ENCODE results near the gene APH1B. TPM values are rescaled to one million over a fixed set of nuclear protein-coding genes. Genes with fewer than 3 reads are reported as not detected.
A peak's percentile ranks its signal among the peaks of the same experiment; 100 is the strongest.

APH1B gene
- total RNA-seq, 1 donor from 2014 or later = 6.2 TPM

DNA sequence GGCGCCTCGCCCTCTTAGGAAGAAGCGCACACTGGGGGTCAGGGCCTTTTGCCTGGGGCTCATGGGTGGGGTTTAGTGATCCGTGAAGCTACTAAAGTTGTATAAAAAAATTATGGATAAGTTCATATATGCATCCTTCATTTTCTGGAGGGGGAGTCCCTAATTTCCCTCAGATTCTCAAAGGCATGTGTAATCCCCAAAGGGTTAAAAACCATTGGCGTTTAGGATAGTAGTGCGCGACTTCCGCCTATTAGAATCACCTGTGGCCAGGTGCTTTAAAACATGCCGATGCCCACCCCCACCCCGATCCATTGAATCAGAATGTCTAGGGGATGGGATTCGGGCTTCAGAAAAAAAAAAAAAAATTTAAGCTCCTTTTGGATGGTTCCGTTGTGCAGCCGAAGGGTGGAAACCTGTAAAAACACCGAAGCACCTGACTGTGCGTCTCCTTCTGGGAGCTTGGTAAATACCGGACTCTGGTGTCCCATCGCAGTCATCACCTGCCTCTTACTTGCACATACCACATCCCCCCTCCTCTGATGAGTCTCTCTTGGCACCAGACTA, 570 bp downstream of the APH1B start:
- peaks cover 20% of the 10 kb centered on the region for H3K4me1 ChIP-seq
- intact Hi-C loops (cut with micrococcal nuclease) = loop anchor here (10.0 kb wide), 1 partner anchor 123 kb away; the partner anchor contains the start of gene RPS27L
- H3K27ac ChIP-seq (replicated peaks) = peak overlapping the region; percentile 90
- no peaks in the 10 kb centered on the region for H3K27me3 ChIP-seq (ENCODE audit: low read depth)
- H3K4me3 ChIP-seq = peak overlapping the region; percentile 91
- H3K36me3 ChIP-seq = no peaks in the 10 kb centered on the region
- H3K9me3 ChIP-seq (replicated peaks) = no peaks in the 10 kb centered on the region
- no peak for DNase-seq
- TF ChIP-seq, protein P1, sequence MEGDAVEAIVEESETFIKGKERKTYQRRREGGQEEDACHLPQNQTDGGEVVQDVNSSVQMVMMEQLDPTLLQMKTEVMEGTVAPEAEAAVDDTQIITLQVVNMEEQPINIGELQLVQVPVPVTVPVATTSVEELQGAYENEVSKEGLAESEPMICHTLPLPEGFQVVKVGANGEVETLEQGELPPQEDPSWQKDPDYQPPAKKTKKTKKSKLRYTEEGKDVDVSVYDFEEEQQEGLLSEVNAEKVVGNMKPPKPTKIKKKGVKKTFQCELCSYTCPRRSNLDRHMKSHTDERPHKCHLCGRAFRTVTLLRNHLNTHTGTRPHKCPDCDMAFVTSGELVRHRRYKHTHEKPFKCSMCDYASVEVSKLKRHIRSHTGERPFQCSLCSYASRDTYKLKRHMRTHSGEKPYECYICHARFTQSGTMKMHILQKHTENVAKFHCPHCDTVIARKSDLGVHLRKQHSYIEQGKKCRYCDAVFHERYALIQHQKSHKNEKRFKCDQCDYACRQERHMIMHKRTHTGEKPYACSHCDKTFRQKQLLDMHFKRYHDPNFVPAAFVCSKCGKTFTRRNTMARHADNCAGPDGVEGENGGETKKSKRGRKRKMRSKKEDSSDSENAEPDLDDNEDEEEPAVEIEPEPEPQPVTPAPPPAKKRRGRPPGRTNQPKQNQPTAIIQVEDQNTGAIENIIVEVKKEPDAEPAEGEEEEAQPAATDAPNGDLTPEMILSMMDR (IDR thresholded peaks at IDR 0.05; ENCODE audit: borderline replicate concordance) = no peak

DNA sequence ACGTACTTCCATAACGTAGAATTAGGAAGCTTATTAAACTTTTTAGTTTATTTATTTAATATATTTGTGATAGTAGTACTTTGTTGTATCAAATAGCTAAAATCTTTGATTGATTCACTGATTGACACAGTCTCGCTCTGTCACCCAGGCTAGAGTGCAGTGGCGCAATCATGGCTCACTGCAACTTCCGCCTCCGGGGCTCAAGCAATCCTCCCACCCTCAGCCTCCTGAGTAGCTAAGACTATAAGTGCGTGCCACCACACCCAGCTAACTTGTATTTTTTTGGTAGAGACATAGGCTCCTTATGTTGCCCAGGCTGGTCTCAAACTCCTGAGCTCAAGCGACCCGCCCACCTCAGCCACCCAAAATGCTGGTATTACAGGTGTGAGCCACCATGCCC, 5.7 kb downstream of the APH1B start:
- peaks cover 6% of the 10 kb centered on the region for H3K4me1 ChIP-seq
- no peak overlapping the region for H3K4me3 ChIP-seq
- DNase-seq = peak; percentile 45
- intact Hi-C loops (cut with micrococcal nuclease) = no loop called here
- TF ChIP-seq, protein P1 (IDR thresholded peaks at IDR 0.05; ENCODE audit: borderline replicate concordance) = no peak
- no peaks in the 10 kb centered on the region for H3K9me3 ChIP-seq (replicated peaks)
- peaks cover 27% of the 10 kb centered on the region for H3K36me3 ChIP-seq
- no peak overlapping the region for H3K27ac ChIP-seq (replicated peaks)
- no peaks in the 10 kb centered on the region for H3K27me3 ChIP-seq (ENCODE audit: low read depth)

DNA sequence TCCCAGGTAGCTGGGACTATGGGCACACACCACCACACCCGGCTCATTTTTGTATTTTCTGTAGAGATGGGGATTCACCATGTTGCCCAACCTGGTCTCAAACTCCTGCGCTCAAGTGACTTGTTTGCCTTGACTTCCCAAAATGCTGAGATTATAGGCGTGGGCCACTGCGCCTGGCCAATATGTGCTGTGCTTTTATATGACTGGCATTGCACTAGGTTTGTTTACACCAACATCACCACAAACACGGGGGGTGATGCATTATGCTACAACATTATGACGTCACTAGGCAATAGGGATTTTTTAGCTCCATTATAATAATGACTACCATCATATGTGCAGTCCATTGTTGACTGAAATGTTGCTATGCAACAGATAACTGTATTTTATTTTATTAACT, 6.9 kb downstream of the APH1B start:
- H3K27ac ChIP-seq (replicated peaks) = no peak overlapping the region
- peaks cover 3% of the 10 kb centered on the region for H3K4me1 ChIP-seq
- no peaks in the 10 kb centered on the region for H3K9me3 ChIP-seq (replicated peaks)
- H3K27me3 ChIP-seq (ENCODE audit: low read depth) = no peaks in the 10 kb centered on the region
- H3K36me3 ChIP-seq = peaks cover 27% of the 10 kb centered on the region
- H3K4me3 ChIP-seq = no peak overlapping the region
- intact Hi-C loops (cut with micrococcal nuclease) = no loop called here
- TF ChIP-seq, protein P1 (IDR thresholded peaks at IDR 0.05; ENCODE audit: borderline replicate concordance) = no peak
- DNase-seq = no peak

DNA sequence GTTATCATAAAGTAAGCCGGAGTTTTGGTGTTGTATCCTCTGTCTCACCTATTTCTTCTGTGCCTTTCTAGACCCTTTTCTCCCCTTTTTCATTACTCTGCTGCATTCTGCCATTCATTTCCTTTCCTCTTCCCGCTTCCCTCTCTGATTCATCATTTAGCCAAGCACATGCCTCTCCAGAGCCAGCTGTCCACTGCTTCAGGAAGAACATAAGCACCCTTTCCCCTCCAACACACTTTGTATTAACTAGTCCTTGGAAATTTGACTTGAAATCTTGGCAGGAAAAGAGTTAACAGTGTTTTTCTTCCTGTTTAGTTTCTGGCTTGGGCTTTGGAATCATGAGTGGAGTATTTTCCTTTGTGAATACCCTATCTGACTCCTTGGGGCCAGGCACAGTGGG, 9.7 kb downstream of the APH1B start:
- no peak for DNase-seq
- TF ChIP-seq, protein P1 (IDR thresholded peaks at IDR 0.05; ENCODE audit: borderline replicate concordance) = no peak
- Histone ChIP-seq H3K4me1 (peaks cover 10% of the 10 kb centered on the region), H3K36me3 (peaks cover 27% of the 10 kb centered on the region), H3K27me3 (ENCODE audit: low read depth) (no peaks in the 10 kb centered on the region), H3K9me3 (replicated peaks) (no peaks in the 10 kb centered on the region), H3K27ac (replicated peaks) (no peak overlapping the region), H3K4me3 (no peak overlapping the region)
- intact Hi-C loops (cut with micrococcal nuclease) = no loop called here

DNA sequence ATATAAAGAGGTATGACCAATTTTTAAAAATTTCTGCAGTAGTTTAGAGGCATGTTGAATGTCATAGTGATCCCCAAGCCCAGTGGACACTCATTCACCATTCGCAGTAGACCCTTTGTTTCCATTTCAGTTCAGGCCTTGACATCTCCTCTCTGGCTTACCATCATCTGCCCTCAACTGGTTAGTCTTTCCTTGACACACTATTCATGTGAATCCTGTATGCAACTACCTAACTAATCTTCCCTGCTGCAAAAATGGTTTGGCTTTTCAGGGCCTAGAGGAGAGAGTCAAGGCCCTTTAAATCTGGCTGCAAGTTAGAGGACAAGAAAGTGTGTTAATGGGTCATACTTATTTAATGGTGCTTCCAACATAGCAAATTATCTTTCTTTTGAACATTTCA, 10.9 kb downstream of the APH1B start:
- intact Hi-C loops (cut with micrococcal nuclease) = loop anchor here (2.0 kb wide), 1 partner anchor 114 kb away; no protein-coding TSS in a partner anchor
- TF ChIP-seq, protein P1 (IDR thresholded peaks at IDR 0.05; ENCODE audit: borderline replicate concordance) = no peak
- Histone ChIP-seq H3K36me3 (peaks cover 27% of the 10 kb centered on the region), H3K4me3 (no peak overlapping the region), H3K9me3 (replicated peaks) (no peaks in the 10 kb centered on the region), H3K27ac (replicated peaks) (no peak overlapping the region), H3K27me3 (ENCODE audit: low read depth) (no peaks in the 10 kb centered on the region), H3K4me1 (peaks cover 10% of the 10 kb centered on the region)
- DNase-seq = no peak

Data from left ventricle myocardium inferior (tissue), 1 donor.